ENCODE data around the gene EEF1AKMT2. TPM values are rescaled to one million over a fixed set of nuclear protein-coding genes. Genes with fewer than 3 reads are reported as not detected.

The EEF1AKMT2 gene
- total RNA-seq, 4 donors from 2014 or later = 23.8 to 33.6 (median 26.6) TPM

- Histone ChIP-seq H3K4me3 (replicated peaks in 1 of 3) (no peak overlapping the region), H3K9me3 (no peaks in the 10 kb centered on the region), H3K27ac (peak overlapping the region; percentile 87 to 98 (median 93)), H3K27me3 (no peaks in the 10 kb centered on the region), H3K4me1 (peaks cover 97 to 100% of the 10 kb centered on the region in 2 donors), H3K36me3 (no peaks in the 10 kb centered on the region)
- peak in 1 of 2 donors; percentile 80 for TF ChIP-seq POLR2A (IDR thresholded peaks at IDR 0.05)
- TF ChIP-seq CTCF (IDR thresholded peaks at IDR 0.05) = no peak
- DNase-seq = peak; percentile 97
- WGBS, 2 donors = 31% methylated on average over 14 of the region's 14 CpGs
- intact Hi-C loops (cut with DNase I) = no loop called here
Observed at GRCh38 chr10:124732931-124733570, 58.6 kb downstream of the EEF1AKMT2 start.

GRCh38 chr10:124731551-124731950 is 60.1 kb downstream of the EEF1AKMT2 start:
- DNase-seq = peak; percentile 77 to 84

GRCh38 chr10:124730790-124731189 is 60.9 kb downstream of the EEF1AKMT2 start:
- intact Hi-C loops (cut with DNase I) = no loop called here
- TF ChIP-seq POLR2A (IDR thresholded peaks at IDR 0.05) = no peak
- TF ChIP-seq CTCF (IDR thresholded peaks at IDR 0.05) = no peak
- H3K27ac ChIP-seq = peak overlapping the region; percentile 87 to 98 (median 93)
- H3K4me1 ChIP-seq = peaks cover 89 to 100% of the 10 kb centered on the region in 2 donors
- no peak overlapping the region for H3K4me3 ChIP-seq (replicated peaks in 1 of 3)
- WGBS, 2 donors = 79 to 85% methylated on average over 3 of the region's 3 CpGs
- DNase-seq = no peak
- no peaks in the 10 kb centered on the region for H3K9me3 ChIP-seq
- no peaks in the 10 kb centered on the region for H3K36me3 ChIP-seq
- H3K27me3 ChIP-seq = no peaks in the 10 kb centered on the region

More at GRCh38 chr10:124731551-124731950, 60.1 kb downstream of the EEF1AKMT2 start:
- TF ChIP-seq CTCF (IDR thresholded peaks at IDR 0.05) (peak in 3 of 6 experiments; percentile 14 to 44 (median 36)), POLR2A (IDR thresholded peaks at IDR 0.05) (no peak)
- no peaks in the 10 kb centered on the region for H3K27me3 ChIP-seq
- peaks cover 91 to 100% of the 10 kb centered on the region in 2 donors for H3K4me1 ChIP-seq
- H3K36me3 ChIP-seq = no peaks in the 10 kb centered on the region
- H3K27ac ChIP-seq = peak overlapping the region; percentile 87 to 98 (median 93)
- H3K9me3 ChIP-seq = no peaks in the 10 kb centered on the region
- no peak overlapping the region for H3K4me3 ChIP-seq (replicated peaks in 1 of 3)
- WGBS, 2 donors = 62 to 71% methylated on average over 9 of the region's 9 CpGs
- intact Hi-C loops (cut with DNase I) = no loop called here

GRCh38 chr10:124728830-124729661 is 62.6 kb downstream of the EEF1AKMT2 start:
- TF ChIP-seq POLR2A (IDR thresholded peaks at IDR 0.05) = no peak
- no peak for TF ChIP-seq CTCF (IDR thresholded peaks at IDR 0.05)
- no peaks in the 10 kb centered on the region for H3K27me3 ChIP-seq

More at GRCh38 chr10:124728830-124729661, 62.6 kb downstream of the EEF1AKMT2 start:
- Histone ChIP-seq H3K36me3 (no peaks in the 10 kb centered on the region), H3K27ac (peak overlapping the region; percentile 21 to 98 (median 93)), H3K9me3 (no peaks in the 10 kb centered on the region), H3K4me3 (replicated peaks in 1 of 3) (no peak overlapping the region), H3K4me1 (peaks cover 89 to 100% of the 10 kb centered on the region in 2 donors)
- intact Hi-C loops (cut with DNase I) = no loop called here
- no peak for DNase-seq
- 70 to 75% methylated on average over 8 of the region's 8 CpGs for WGBS, 2 donors
